Central memory CD8-positive, alpha-beta T cell (primary cell): ENCODE results near the gene BTF3.
"Not testable (repeated sequence)": the region's sequence is repeated elsewhere in the genome, so short reads cannot be mapped to it uniquely, and the experiment has no call there.

Experiments used
- ATAC-seq: fragments of 150-1000 bp; cut with Tn5 transposase; replicated peaks from 2 replicates; pipeline ENCODE4 v1.10.0; 2022; ENCODE audit warnings: mild to moderate bottlenecking, moderate FRiP score, moderate number of reproducible peaks; ENCODE audit not compliant: poor library complexity, severe bottlenecking; ENCODE audit errors: extremely low read depth
- DNase-seq, 2 donors: peaks; one replicate each; pipeline ENCODE4 v3.0.0; 2021; ENCODE audit warnings: low spot score in 2 of 2
- H3K27ac Mint-ChIP-seq: one replicate; pipeline ENCODE4 v1.8.0; 2022; ENCODE audit warnings: low read depth, mild to moderate bottlenecking, moderate library complexity, mixed read lengths
- H3K27me3 Mint-ChIP-seq: one replicate; pipeline ENCODE4 v1.8.0; 2022; ENCODE audit warnings: mixed read lengths
- H3K36me3 Mint-ChIP-seq: one replicate; pipeline ENCODE4 v1.8.0; 2022; ENCODE audit warnings: mild to moderate bottlenecking, moderate library complexity, mixed read lengths; ENCODE audit not compliant: insufficient read depth
- H3K4me1 Mint-ChIP-seq: one replicate; pipeline ENCODE4 v1.8.0; 2022; ENCODE audit warnings: mixed read lengths
- H3K4me3 Mint-ChIP-seq: one replicate; pipeline ENCODE4 v1.8.0; 2022; ENCODE audit warnings: mild to moderate bottlenecking, moderate library complexity, mixed read lengths
- H3K9me3 Mint-ChIP-seq: one replicate; pipeline ENCODE4 v1.8.0; 2022; ENCODE audit warnings: mixed read lengths

The BTF3 gene

DNA sequence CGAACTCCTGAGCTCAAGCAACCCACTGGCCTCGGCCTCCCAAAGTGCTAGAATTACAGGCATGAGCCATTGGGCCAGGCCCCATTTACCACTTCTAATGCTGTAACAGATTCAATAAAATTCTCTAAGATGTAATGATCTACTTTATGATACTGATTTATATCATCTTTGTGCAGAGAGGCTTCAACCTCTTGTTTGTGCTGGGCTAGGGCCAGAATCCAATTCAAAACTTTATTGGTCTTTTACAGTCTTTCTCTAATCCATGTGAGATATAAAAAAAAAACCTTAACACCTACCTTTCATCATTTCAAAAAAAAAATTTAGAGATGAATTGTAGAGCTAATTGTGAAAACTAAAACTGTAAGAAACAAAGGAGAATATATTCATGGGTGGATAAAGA lies 8.2 kb upstream of the BTF3 start:
- Mint-ChIP-seq H3K9me3 (no peaks in the 10 kb centered on the region), H3K4me3 (no peak overlapping the region)

DNA sequence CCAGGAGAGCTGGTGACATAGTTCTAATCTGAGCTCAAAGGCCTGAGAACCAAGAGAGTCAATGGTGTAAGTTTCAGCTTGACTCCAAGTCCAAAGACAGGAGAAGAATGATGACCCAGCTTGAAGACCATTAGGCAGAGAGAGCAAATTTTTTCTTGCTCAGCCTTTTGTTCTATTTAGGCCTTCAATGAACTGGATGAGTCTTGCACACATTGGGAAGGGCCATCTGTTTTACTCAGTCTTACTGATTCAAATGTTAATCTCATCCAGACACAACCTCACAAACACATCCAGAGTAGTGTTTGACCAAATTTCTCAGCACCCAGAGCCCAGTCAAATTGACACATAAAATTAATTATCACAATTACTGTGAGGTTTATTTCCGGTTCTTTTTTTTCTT lies 7.1 kb upstream of the BTF3 start:
- no peak for ATAC-seq
- Mint-ChIP-seq H3K4me3 (no peak overlapping the region), H3K36me3 (no peaks in the 10 kb centered on the region)

More for the DNA sequence above, 8.2 kb upstream of the BTF3 start:
- H3K4me1 Mint-ChIP-seq, result no peaks in the 10 kb centered on the region
- ATAC-seq (no peak), DNase-seq (no peak)
- H3K27ac Mint-ChIP-seq, result no peak overlapping the region
- H3K36me3 Mint-ChIP-seq, result no peaks in the 10 kb centered on the region
- peaks cover 68% of the 10 kb centered on the region for H3K27me3 Mint-ChIP-seq

DNA sequence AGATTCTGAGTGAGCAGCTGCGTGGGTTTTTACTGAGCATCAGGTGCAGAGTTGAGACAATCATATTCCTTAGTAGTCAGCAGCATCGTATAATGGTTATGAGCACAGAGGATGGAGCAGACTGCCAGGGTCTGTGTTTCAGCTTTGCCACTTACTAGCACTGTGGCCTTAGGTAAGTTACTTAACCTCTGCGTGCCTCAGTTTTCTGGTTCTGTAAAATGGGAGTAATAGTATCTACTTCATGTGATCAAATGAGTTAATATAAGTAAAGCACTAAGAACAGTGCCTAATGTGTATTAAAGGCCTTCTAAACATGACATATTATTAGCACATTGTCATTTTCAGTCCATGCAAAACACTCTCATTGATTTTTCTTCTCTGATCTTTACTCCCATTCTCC lies 4.8 kb upstream of the BTF3 start:
- Mint-ChIP-seq H3K4me3 (no peak overlapping the region), H3K9me3 (no peaks in the 10 kb centered on the region), H3K27me3 (peaks cover 42% of the 10 kb centered on the region), H3K27ac (no peak overlapping the region), H3K36me3 (peaks cover 4% of the 10 kb centered on the region), H3K4me1 (peaks cover 8% of the 10 kb centered on the region)
- DNase-seq (no peak), ATAC-seq (no peak)

More for the DNA sequence above, 7.1 kb upstream of the BTF3 start:
- no peak overlapping the region for H3K27ac Mint-ChIP-seq
- H3K9me3 Mint-ChIP-seq, result no peaks in the 10 kb centered on the region
- peaks cover 65% of the 10 kb centered on the region for H3K27me3 Mint-ChIP-seq
- no peaks in the 10 kb centered on the region for H3K4me1 Mint-ChIP-seq
- DNase-seq, result no peak

DNA sequence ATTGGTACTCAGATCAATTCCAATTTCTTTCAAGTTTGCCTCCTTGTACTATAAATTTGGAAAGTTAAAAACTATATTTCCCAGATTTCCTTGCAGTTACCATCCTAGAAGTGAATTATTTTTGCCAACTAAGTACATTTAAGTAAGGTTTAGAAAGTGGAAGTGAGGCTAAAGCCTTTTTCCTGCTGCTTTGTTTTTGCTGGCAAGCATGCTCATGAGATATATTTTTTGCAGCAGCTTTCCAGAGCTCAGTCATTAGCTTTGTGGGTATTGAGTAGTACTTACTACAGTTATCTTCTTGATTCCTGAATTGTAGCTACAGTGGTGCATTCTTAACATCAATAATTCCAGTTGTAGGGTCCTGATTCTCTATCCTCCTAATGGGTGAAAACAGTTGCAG lies 3.5 kb upstream of the BTF3 start:
- Mint-ChIP-seq H3K36me3 (peaks cover 15% of the 10 kb centered on the region), H3K27ac (no peak overlapping the region), H3K27me3 (peaks cover 37% of the 10 kb centered on the region), H3K4me1 (peaks cover 17% of the 10 kb centered on the region), H3K4me3 (no peak overlapping the region), H3K9me3 (no peaks in the 10 kb centered on the region)
- ATAC-seq (no peak), DNase-seq (no peak)

DNA sequence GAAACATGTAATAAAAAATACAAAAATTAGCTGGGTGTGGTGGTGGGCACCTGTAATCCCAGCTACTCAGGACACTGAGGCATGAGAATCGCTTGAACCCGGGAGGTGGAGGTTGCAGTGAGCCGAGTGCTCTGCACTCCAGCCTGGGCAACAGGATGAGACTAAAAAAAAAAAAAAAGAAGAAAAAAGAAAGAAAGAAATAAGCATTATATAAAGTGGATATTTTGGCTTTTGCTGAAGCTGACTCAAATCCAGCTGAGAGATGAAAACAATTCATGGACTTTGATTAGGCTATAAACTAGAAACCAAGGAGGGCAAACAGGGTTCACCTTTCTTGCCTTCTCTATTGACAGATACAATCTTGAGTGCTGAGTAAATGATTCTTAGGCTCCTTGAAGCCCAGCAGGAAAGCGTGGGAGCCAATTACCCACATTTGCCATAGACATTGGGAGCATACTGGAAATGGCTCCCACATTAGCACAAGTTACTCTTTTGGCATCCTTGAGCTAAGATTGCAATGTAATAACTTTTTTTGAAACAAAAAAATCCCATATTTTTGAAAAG lies 2.4 kb upstream of the BTF3 start:
- H3K36me3 Mint-ChIP-seq, result peaks cover 20% of the 10 kb centered on the region
- H3K27ac Mint-ChIP-seq, result no peak overlapping the region
- DNase-seq, result no peak
- peaks cover 27% of the 10 kb centered on the region for H3K4me1 Mint-ChIP-seq
- H3K4me3 Mint-ChIP-seq, result no peak overlapping the region
- no peaks in the 10 kb centered on the region for H3K9me3 Mint-ChIP-seq
- peaks cover 37% of the 10 kb centered on the region for H3K27me3 Mint-ChIP-seq
- ATAC-seq, result no peak

DNA sequence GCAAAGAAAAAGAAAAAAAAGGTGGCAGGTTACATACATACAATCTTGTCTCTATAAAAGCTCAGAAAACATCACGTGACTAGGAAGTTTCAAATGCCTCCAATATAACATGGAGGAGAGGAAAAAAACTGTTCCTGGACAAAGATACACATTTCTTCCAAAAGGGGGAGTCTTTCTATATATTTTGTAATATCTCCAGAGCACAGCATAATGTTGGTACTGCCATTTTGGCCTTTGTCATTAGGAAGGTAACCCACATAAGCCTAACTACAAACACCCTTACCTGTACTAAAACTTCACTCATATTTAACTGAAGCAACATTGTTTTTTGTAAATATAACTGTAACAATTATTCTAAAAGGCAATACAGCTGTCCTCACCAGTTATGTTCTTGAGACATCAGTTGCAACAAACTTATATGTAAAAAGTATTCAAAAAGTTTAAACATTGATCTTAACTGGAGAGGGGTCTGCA lies 1.2 kb upstream of the BTF3 start:
- no peaks in the 10 kb centered on the region for H3K9me3 Mint-ChIP-seq
- H3K27ac Mint-ChIP-seq, result no peak overlapping the region
- peaks cover 35% of the 10 kb centered on the region for H3K27me3 Mint-ChIP-seq
- H3K4me1 Mint-ChIP-seq, result peaks cover 35% of the 10 kb centered on the region
- H3K4me3 Mint-ChIP-seq, result no peak overlapping the region
- ATAC-seq (no peak), DNase-seq (no peak)
- H3K36me3 Mint-ChIP-seq, result peaks cover 30% of the 10 kb centered on the region

DNA sequence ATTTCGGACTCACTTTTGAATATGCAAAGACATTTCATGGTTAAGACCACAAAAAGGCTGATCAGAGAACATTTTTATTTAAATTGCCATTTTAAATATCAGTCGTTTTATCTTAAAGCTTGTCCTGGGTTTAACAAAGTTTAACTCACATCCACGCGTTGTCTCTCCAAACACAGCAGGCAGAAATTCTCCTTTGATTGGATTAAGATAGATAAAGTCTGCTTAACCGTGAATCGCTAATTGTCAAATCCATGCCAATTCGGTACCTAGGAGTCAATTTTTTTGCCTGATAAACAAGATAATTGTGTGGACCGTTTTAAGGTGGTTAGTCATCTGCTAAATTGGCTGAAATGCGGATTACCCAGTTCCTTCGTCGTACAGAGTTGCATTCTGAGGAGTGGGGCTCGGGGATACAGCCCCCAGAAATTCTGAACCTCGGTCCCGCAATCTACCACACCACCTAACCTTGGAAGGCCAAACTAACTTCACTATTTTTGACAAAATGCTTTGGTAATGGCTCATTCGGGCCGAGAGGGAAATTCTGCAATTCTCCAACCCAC lies 665 bp upstream of the BTF3 start:
- peaks cover 29% of the 10 kb centered on the region for H3K27me3 Mint-ChIP-seq
- peaks cover 35% of the 10 kb centered on the region for H3K36me3 Mint-ChIP-seq
- H3K4me1 Mint-ChIP-seq, result peaks cover 40% of the 10 kb centered on the region
- peak overlapping the region; percentile 99 for H3K27ac Mint-ChIP-seq
- H3K4me3 Mint-ChIP-seq, result peak overlapping the region; percentile 97
- no peaks in the 10 kb centered on the region for H3K9me3 Mint-ChIP-seq
- ATAC-seq, result no peak
- DNase-seq, result no peak

DNA sequence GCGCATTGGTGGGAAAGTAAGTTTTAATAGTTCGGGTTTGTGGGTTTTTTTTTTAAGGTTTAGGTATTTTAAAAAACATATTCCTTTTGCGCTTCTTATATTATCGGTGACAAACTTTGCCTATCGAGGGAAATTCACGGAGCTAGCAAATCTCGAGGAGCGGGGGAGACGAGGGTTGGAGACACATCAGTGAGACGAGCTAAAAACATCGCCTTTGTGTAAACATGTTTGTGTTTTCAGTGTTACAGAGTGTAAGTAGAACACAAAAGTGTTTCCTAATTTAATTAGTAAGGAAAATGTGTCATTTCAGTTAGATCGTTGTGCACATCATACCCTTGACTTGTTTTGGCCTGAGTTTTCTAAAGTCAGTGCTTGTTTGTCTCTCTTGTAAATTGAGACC lies 945 bp downstream of the BTF3 start:
- peaks cover 52% of the 10 kb centered on the region for H3K36me3 Mint-ChIP-seq
- ATAC-seq, result no peak

DNA sequence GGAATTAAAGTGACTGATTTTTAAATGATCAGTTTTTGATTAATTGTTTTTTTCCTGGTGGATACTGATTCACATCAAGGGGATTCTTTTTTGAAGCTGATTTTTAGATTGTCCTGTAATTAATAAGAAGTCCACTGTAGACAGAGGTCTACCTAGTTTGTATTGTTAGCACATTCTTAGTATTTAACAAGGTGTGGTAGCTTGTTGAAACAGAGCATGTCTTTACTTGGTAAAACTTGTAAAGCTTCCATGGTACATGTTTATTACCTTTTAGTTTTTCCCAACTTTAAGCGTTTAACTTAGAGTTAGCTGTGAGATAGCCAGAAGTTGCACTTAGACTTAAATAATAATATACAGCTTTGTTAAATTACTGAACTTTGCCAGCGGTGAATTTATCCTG lies 1.5 kb downstream of the BTF3 start:
- Mint-ChIP-seq H3K27me3 (peaks cover 8% of the 10 kb centered on the region), H3K36me3 (peaks cover 57% of the 10 kb centered on the region), H3K27ac (peak overlapping the region; percentile 99), H3K4me1 (peaks cover 40% of the 10 kb centered on the region), H3K4me3 (peak overlapping the region; percentile 97), H3K9me3 (no peaks in the 10 kb centered on the region)
- DNase-seq (no peak), ATAC-seq (no peak)

More for the DNA sequence above, 945 bp downstream of the BTF3 start:
- no peak for DNase-seq
- H3K27ac Mint-ChIP-seq, result peak overlapping the region; percentile 99
- H3K4me1 Mint-ChIP-seq, result peaks cover 40% of the 10 kb centered on the region
- H3K27me3 Mint-ChIP-seq, result peaks cover 13% of the 10 kb centered on the region
- peak overlapping the region; percentile 97 for H3K4me3 Mint-ChIP-seq
- no peaks in the 10 kb centered on the region for H3K9me3 Mint-ChIP-seq

DNA sequence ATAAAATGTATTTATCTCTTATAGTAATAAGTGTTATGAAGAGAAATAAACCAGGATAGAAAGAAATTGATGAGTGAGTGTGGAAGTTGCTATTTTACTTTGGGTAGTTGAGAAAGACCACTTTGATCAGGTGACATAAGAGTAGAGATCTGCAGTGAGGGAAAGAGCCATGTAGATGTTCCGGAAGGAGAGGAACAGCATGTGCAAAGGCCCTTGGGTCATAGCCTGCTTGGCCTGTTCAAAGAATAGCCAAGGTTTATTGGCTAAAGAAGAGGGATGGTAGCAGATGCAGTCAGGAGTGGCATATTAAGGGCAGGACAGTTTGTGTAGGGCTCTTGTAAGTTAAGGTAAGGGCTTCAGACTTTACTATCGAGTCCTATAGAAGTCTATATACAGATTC lies 3.2 kb downstream of the BTF3 start:
- H3K9me3 Mint-ChIP-seq, result no peaks in the 10 kb centered on the region
- peak overlapping the region; percentile 99 for H3K27ac Mint-ChIP-seq
- H3K27me3 Mint-ChIP-seq, result no peaks in the 10 kb centered on the region
- H3K36me3 Mint-ChIP-seq, result peaks cover 70% of the 10 kb centered on the region
- no peak overlapping the region for H3K4me3 Mint-ChIP-seq
- peaks cover 40% of the 10 kb centered on the region for H3K4me1 Mint-ChIP-seq
- ATAC-seq (no peak), DNase-seq (no peak)

DNA sequence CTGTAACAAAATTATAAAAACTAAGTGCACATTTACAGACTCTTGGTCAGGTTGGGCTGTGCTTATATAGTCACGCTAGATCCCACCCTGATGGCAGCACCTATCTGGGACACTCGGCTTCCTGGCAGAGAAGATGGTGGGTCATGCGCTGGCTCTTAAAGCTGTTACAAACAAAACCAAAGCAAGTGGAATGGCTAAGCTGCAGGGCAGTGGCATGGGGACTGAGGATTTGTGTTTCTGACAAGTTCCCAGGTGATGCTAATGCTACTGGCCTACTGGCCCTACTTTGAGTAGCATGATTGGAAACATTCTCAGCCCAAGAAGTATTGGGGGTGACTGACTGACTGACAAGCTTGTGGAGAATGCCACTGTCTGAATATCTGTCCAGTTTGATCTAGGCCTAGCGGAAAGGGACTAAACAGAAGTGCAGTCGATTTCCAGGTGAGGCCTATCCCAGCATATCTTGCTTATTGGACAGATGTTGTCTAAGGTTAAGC lies 8.3 kb downstream of the BTF3 start:
- H3K27ac Mint-ChIP-seq, result no peak overlapping the region
- no peak overlapping the region for H3K4me3 Mint-ChIP-seq

DNA sequence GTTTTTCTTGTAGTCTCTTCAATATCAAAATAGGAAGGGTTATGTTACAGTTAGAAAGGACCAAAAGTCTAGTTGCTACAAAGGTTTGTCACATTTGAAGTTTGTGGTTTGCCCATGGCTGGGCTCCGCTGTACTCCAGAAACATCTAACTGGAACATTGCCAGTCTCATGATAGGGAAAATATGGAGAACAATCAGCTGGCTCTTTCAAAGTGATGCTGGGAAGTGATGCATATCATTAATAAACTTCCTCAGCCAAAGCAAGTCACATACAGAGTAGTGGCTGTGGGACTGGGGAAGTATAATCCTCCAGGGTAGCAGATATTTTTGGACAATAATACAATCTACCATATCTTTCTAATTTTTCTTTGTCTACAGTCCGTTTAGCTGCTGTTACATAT lies 8.8 kb downstream of the BTF3 start:
- Mint-ChIP-seq H3K27me3 (no peaks in the 10 kb centered on the region), H3K27ac (no peak overlapping the region), H3K9me3 (no peaks in the 10 kb centered on the region), H3K4me1 (peaks cover 5% of the 10 kb centered on the region), H3K4me3 (no peak overlapping the region), H3K36me3 (peaks cover 40% of the 10 kb centered on the region)
- DNase-seq (no peak), ATAC-seq (no peak)

More for the DNA sequence above, 8.3 kb downstream of the BTF3 start:
- Mint-ChIP-seq H3K9me3 (no peaks in the 10 kb centered on the region), H3K4me1 (peaks cover 6% of the 10 kb centered on the region), H3K36me3 (peaks cover 45% of the 10 kb centered on the region), H3K27me3 (no peaks in the 10 kb centered on the region)
- DNase-seq, result no peak
- no peak for ATAC-seq

DNA sequence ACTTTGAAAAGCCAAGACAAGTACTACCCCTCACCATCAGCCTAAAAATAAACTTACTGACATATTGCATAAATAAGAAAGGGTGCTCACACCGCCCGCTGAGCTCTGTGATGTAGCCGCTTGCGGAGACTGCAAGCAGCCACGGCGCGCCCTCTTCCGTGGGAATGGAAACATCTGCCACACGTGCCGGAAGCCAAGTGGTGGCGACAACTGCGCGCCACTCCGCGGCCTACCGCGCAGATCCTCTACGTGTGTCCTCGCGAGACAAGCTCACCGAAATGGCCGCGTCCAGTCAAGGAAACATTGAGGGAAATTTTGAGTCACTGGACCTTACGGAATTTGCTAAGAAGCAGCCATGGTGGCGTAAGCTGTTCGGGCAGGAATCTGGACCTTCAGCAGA lies 10.3 kb downstream of the BTF3 start:
- peaks cover 25% of the 10 kb centered on the region for H3K36me3 Mint-ChIP-seq
- peak; percentile 84 for ATAC-seq
- H3K9me3 Mint-ChIP-seq, DNase-seq, H3K27me3 Mint-ChIP-seq, H3K4me1 Mint-ChIP-seq, H3K4me3 Mint-ChIP-seq: not testable (repeated sequence)
- H3K27ac Mint-ChIP-seq, result peak overlapping the region; percentile 12
